ENCODE measurements around the gene DCBLD2. TPM values are rescaled to one million over a fixed set of nuclear protein-coding genes. Genes with fewer than 3 reads are reported as not detected.

DCBLD2 gene
- total RNA-seq, 1 experiment from 2014 or later = 48.0 TPM

DNA sequence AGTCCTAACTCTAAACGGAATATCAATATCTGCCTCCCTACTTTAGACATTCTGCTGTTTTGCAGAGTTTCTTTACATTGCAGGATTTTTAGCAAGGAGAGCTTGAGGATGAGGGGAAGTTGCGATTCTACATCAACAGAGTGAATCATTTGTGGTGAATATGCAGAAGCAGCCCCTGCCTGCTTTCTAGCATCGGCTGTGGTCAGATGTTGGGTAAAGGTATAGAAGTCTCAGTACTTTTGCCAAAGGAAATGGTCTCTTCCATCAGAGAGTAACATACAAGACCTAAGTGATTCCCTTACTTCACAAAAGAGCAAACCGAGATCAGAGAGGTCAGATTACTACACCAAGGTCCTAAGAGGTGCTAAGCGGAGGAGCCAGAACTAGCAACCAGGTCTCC lies 123.1 kb downstream of the DCBLD2 start:
- Histone ChIP-seq H2BK5ac (ENCODE audit: insufficient read length, low read length) (no peak overlapping the region), H3K56ac (ENCODE audit: insufficient read length, low read depth, low read length) (no peak overlapping the region), H4K20me1 (ENCODE audit: control insufficient read depth, insufficient read depth, insufficient read length) (no peaks in the 10 kb centered on the region), H4K5ac (ENCODE audit: insufficient read length, low read depth, low read length) (no peak overlapping the region), H3K4me2 (ENCODE audit: insufficient read depth, insufficient read length, low read length) (no peak overlapping the region), H3K27ac (ENCODE audit: insufficient read length, low read depth, low read length) (no peak overlapping the region), H3K4ac (ENCODE audit: low read depth, low read length) (no peak overlapping the region), H2BK120ac (ENCODE audit: low read depth, low read length, poor library complexity, severe bottlenecking) (no peak overlapping the region), H3K18ac (ENCODE audit: insufficient read length, low read depth, low read length) (no peak overlapping the region), H3K14ac (ENCODE audit: insufficient read depth, low read length) (no peak overlapping the region), H2BK20ac (ENCODE audit: low read depth, low read length, poor library complexity, severe bottlenecking) (no peak overlapping the region), H3K23ac (ENCODE audit: insufficient read length, low read depth, low read length) (no peak overlapping the region), H3K9me3 (ENCODE audit: control insufficient read depth, low read depth, low read length) (no peaks in the 10 kb centered on the region), H4K8ac (replicated peaks; ENCODE audit: insufficient read length, low read depth, low read length) (no peak overlapping the region), H3K79me1 (ENCODE audit: insufficient read depth, low read depth, low read length, poor library complexity, severe bottlenecking) (no peaks in the 10 kb centered on the region), H2BK15ac (ENCODE audit: low read depth, low read length) (no peak overlapping the region), H3T11ph (ENCODE audit: low read length) (no peak overlapping the region), H2AK5ac (ENCODE audit: insufficient read length, low read length) (no peak overlapping the region), H3K27me3 (ENCODE audit: insufficient read depth, low read length) (no peaks in the 10 kb centered on the region), H2AFZ (ENCODE audit: low read length) (no peak overlapping the region), H3K23me2 (ENCODE audit: insufficient read length, low read depth, low read length, poor library complexity, severe bottlenecking) (no peaks in the 10 kb centered on the region), H3K79me2 (ENCODE audit: insufficient read depth, low read length) (no peaks in the 10 kb centered on the region), H3K4me1 (ENCODE audit: insufficient read depth, low read length) (no peaks in the 10 kb centered on the region; the same call in 1 of the 2 replicates), H4K91ac (ENCODE audit: insufficient read length, low read depth, low read length) (no peak overlapping the region), H3K9ac (ENCODE audit: extremely low read depth, insufficient read length, low read length) (no peak overlapping the region), H2BK12ac (ENCODE audit: insufficient read length, low read depth, low read length) (no peak overlapping the region)
- H3K27me3 Mint-ChIP-seq (ENCODE audit: low read depth) = no peaks in the 10 kb centered on the region
- no peaks in the 10 kb centered on the region; a peak in 2 of 7 replicates for H3K36me3 Mint-ChIP-seq (ENCODE audit: insufficient read depth in 1 of 3, low read depth in 3 of 3)
- no peak overlapping the region for H3K4me3 Mint-ChIP-seq
- H3K27ac Mint-ChIP-seq = no peak overlapping the region
- H3K4me1 Mint-ChIP-seq = no peaks in the 10 kb centered on the region
- no peak for DNase-seq
- H3K9me3 Mint-ChIP-seq = no peaks in the 10 kb centered on the region
- no CpG with 5 or more reads among the region's 5 CpGs for WGBS (ENCODE audit: extremely low coverage, insufficient read length, low lambda C conversion rate)
- TF ChIP-seq, protein P1, sequence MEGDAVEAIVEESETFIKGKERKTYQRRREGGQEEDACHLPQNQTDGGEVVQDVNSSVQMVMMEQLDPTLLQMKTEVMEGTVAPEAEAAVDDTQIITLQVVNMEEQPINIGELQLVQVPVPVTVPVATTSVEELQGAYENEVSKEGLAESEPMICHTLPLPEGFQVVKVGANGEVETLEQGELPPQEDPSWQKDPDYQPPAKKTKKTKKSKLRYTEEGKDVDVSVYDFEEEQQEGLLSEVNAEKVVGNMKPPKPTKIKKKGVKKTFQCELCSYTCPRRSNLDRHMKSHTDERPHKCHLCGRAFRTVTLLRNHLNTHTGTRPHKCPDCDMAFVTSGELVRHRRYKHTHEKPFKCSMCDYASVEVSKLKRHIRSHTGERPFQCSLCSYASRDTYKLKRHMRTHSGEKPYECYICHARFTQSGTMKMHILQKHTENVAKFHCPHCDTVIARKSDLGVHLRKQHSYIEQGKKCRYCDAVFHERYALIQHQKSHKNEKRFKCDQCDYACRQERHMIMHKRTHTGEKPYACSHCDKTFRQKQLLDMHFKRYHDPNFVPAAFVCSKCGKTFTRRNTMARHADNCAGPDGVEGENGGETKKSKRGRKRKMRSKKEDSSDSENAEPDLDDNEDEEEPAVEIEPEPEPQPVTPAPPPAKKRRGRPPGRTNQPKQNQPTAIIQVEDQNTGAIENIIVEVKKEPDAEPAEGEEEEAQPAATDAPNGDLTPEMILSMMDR (conservative IDR thresholded peaks at IDR 0.05) = no peak
